Testis (tissue), 2 donors: Measurements from ENCODE around the gene KRT8.

Experiments
- CTCF ChIP-seq, 3 experiments: fragments of 450-650 bp in 2 of 3; fragments of 200-600 bp in 1 of 3; sonication (generic) in 1 of 3; IDR thresholded peaks; one replicate each; pipeline ENCODE4 v1.5.1; 2016 to 2019; ENCODE audit warnings: antibody characterized with exemption in 3 of 3, mild to moderate bottlenecking in 2 of 3, moderate library complexity in 1 of 3
- POLR2A ChIP-seq: fragments of 450-650 bp; IDR thresholded peaks from one replicate; pipeline ENCODE4 v1.6.1; 2017; ENCODE audit warnings: antibody characterized with exemption, mild to moderate bottlenecking, moderate library complexity

DNA sequence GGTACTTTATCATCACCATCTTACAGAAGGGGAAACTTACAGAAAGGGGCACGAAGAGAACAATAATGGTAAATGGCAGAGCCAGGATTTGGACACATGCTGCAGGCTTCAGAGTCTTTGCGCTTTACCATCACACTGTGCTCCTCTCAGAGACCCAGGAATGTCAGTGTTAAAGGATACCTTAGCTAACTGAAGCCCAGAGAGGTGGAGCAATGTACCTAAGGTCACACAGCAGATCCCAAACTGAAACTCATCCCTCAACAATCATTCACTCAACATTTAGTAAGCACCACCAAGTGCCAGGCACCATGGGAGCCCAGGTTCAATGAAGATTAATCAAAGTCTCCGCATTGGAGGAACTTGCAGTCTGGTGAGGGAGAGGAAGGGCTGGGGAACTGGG, 48.1 kb downstream of the KRT8 start:
- no peak for TF ChIP-seq CTCF (IDR thresholded peaks at IDR 0.05)
- no peak for TF ChIP-seq POLR2A
